Omental fat pad (tissue), 4 donors: ENCODE results near the gene CRLF1. TPM values are rescaled to one million over a fixed set of nuclear protein-coding genes. Genes with fewer than 3 reads are reported as not detected.
"Not testable (repeated sequence)": the region's sequence is repeated elsewhere in the genome, so short reads cannot be mapped to it uniquely, and the experiment has no call there.

Source experiments
- ATAC-seq: fragments of 150-250 bp; one replicate; pipeline ENCODE4 v1.9.1; 2016; ENCODE audit warnings: mild to moderate bottlenecking, moderate library complexity; ENCODE audit not compliant: low FRiP score
- DNase-seq: peaks from one replicate; pipeline ENCODE4 v3.0.0-alpha.2; 2019; ENCODE audit warnings: low spot score
- total RNA-seq, 4 donors: library from RNA; depleted of rRNA; stranded (reverse); fragments of >200 nt; gene quantifications; one replicate each; pipeline ENCODE4 v1.1.0, GENCODE V29; 2016
- TF ChIP-seq, protein P1 (sequence below), 3 donors: fragments of 450-650 bp; IDR thresholded peaks; one replicate each; pipeline ENCODE4 v1.5.1; 2016 to 2017; ENCODE audit warnings: antibody characterized with exemption in 3 of 3, mild to moderate bottlenecking in 3 of 3, moderate library complexity in 2 of 3

The CRLF1 gene
- total RNA-seq, 4 donors from 2014 or later: 6.3 to 115 (median 10.9) TPM

DNA sequence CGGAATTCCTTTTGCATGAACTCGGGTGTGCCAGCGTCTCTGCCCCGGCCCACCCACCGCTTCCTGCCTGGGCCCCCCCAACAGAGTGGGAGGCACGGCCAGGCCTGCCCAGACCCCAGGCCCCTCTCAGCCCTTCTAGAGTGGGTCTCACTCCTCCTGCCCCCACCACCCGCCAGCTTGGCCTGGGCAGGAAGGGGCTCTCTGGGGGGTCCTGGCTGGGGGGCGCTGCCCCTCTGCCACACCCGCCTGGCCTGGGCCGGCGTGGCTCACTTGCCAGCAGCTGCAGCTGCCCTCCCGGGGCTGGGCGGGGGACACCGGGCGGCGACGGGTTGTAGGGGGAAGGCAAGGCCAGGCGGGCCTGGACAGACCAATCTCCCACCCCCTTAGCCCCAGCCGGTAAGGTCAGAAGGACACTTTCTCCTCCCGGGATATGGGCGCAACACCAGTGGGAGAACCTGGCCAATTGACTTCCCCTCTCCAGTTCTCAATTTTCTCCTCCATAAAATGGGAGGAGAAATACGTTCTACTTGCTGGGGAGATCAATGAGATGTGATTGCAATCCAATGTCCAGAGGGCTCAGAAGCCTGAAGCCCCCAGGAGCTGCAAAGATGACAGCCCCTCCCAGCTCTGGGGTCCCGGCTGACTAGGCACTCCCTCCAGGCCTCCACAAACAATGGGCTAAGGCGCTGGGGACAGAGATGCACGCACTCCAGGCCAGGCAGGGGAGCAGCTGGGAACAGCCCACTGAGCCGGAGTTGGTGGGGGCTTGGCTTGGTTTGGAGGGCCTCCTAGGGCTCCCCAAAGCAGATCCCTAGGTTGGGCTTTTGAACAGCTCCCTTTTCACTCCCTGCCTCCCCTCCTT lies 2.4 kb downstream of the CRLF1 start:
- TF ChIP-seq, protein P1, sequence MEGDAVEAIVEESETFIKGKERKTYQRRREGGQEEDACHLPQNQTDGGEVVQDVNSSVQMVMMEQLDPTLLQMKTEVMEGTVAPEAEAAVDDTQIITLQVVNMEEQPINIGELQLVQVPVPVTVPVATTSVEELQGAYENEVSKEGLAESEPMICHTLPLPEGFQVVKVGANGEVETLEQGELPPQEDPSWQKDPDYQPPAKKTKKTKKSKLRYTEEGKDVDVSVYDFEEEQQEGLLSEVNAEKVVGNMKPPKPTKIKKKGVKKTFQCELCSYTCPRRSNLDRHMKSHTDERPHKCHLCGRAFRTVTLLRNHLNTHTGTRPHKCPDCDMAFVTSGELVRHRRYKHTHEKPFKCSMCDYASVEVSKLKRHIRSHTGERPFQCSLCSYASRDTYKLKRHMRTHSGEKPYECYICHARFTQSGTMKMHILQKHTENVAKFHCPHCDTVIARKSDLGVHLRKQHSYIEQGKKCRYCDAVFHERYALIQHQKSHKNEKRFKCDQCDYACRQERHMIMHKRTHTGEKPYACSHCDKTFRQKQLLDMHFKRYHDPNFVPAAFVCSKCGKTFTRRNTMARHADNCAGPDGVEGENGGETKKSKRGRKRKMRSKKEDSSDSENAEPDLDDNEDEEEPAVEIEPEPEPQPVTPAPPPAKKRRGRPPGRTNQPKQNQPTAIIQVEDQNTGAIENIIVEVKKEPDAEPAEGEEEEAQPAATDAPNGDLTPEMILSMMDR (IDR thresholded peaks at IDR 0.05): no peak
- DNase-seq: no peak
- no peak for ATAC-seq

DNA sequence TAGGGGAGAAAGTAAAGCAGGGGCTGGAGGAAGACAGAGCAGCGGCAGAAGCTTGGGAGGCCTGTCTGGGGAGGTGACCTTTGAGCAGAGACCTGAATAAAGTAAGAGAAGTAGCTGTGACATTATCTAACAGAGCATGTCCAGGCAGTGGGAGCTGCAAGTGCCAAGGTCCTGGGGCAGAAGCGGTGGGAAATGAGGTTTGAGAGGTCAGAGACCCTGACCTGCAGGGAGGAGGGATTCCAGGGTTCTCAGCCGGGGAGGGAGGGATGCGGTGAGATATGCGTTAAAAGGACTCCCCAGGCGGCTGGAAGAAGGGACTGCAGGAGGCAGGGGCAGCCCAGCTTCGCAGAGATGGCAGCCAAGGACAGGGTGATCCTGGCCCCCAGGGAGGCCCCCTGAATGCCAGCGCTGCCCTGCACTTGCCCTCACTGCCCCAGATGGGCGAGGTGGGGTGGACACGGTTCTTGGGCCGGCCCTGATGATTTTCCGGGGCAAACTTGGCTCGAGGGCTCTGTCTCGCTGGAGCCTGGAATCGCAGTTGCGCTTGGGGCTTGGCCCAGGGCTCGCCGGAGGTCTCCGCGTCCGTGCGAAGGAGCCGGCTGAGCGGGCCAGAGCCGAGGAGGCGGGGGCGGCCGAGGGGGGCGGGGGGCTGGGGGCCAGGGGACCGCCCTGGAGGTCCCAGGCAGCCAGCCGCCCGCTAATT lies 3.2 kb downstream of the CRLF1 start:
- ATAC-seq: no peak
- no peak for DNase-seq
- TF ChIP-seq, protein P1 (IDR thresholded peaks at IDR 0.05): no peak

DNA sequence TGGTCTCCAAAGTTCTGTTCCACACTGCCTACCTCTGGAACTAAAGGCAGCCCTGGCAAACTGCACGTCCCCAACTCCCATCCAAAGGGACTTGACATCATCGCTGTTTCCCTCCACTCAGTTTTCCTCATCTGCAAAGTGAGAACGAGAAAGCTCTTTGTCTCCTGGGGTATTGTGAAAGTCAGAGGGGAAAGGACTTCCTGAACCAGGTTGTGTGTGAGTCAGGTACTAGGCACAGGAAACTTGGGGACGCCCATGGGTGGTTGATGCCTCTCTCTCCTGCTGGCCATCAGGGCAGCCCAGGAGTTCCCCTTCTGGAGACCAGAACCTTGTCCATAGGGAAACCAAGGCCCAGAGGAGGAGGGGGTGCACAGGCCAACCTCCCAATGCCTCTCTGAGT lies 4.7 kb downstream of the CRLF1 start:
- TF ChIP-seq, protein P1 (IDR thresholded peaks at IDR 0.05): no peak
- DNase-seq (no peak), ATAC-seq (no peak)

DNA sequence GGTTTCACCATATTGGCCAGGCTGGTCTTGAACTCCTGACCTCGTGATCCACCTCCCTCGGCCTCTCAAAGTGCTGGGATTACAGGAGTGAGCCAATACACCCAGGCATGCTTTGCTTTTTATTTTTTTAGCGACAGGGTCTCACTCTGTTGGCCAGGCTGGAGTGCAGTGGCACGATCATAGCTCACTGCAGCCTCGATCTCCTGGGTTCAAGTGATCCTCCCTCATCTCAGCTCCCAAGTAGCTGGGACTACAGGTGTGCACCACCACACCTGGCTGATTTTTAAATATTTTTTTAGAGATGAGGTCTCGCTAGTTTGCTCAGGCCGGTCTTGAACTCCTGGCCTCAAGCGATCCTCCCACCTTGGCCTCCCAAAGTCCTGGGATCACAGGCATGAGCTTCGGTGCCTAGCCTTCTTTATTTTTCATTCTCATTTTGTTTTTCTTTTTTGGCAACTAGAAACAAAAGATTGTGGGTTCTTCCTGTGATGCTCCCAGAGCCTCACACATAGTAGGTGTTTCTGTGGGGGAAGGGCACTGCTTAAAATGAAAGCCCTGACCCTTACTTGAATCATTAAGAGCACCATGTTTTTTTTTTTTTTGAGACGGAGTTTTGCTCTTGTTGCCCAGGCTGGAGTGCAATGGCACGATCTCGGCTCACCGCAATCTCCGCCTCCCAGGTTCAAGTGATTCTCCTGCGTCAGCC lies 5.8 kb downstream of the CRLF1 start:
- ATAC-seq, DNase-seq: not testable (repeated sequence)

DNA sequence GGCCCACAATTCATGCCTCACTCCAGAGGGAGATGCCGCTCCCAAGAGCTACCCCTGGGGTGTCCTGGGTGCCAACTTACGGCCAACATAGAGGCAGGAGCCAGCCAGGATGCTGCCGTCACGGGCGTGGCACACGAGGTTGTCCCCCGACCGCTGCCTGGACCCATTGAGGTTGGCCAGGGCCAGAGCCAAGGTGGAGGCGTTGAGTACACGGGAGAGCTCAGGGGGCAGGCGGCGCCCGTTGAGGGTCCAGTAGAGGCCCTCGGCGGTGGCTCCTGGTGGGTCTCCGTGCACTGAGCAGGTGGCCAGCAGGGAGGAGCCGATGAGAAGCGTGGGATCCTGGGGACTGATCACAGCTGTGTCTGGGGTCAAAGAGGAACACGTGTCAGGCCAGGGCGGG lies 7.1 kb downstream of the CRLF1 start:
- ATAC-seq (no peak), DNase-seq (no peak)
- TF ChIP-seq, protein P1 (IDR thresholded peaks at IDR 0.05): no peak

DNA sequence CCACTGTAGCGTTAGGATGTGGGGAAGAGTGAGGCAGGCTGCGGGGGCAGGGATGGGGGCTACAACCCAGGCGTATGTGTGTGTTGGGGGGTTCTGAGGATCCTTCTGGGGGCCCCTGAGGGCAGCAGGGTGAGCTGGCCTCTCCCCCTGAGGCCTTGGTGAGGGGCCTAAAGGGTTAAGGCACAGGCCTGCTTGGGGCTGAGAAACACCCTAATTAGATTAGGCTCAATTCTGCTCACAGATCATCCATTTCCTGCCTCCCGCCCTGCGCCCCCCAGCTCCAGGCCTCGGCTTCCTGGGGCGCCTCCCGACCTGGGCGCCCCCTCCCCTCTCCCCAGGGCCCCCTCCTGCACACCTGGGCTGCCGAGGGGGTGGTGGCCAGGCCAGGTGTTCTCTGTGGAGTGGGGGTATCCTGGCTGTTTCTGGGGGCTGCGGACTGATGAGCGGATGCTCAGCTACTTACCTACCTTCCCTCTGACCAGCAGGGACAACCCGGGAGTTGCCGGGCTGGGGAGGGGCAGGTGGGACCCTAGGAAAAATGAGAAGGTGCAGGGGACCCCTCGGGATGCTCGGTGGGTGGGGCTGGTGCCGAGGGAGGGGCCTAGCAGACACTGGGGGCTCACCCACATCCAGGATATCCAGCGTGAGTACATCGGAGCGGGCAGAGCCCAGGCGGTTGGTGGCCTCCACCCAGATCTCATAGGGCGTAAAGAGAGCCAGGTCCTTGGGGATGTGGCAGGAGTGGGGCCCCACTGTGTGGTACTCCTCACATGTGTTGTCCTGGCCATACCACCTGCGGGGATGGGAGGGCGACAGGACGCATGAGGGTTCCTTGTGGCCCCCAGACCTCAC lies 8.6 kb downstream of the CRLF1 start:
- TF ChIP-seq, protein P1 (IDR thresholded peaks at IDR 0.05): no peak
- ATAC-seq (no peak), DNase-seq (no peak)
